GM23338 (cell line): ENCODE results near the gene ADAM10. TPM values are rescaled to one million over a fixed set of nuclear protein-coding genes. Genes with fewer than 3 reads are reported as not detected.

Experiments
- ATAC-seq: fragments of 200-7000 bp; cut with Tn5 transposase; 3 replicates; pipeline ENCODE4 v1.9.1; 2020
- DNase-seq: peaks from one replicate; pipeline ENCODE4 v3.0.0-alpha.2; 2015; ENCODE audit warnings: low spot score
- H2AFZ ChIP-seq: fragments of 200-600 bp; sonication (generic); 2 replicates; pipeline ENCODE4 v1.8.0; 2016; ENCODE audit warnings: antibody characterized with exemption, mild to moderate bottlenecking, moderate library complexity
- H3F3A ChIP-seq: fragments of 200-600 bp; sonication (generic); replicated peaks from 2 replicates; pipeline ENCODE4 v1.8.0; 2017; ENCODE audit warnings: antibody characterized with exemption, mixed run types, low read depth
- H3K27ac ChIP-seq: fragments of 200-600 bp; sonication (generic); 2 replicates; pipeline ENCODE4 v1.6.1; 2016; ENCODE audit warnings: low read depth
- H3K27me3 ChIP-seq: fragments of 200-600 bp; sonication (generic); 2 replicates; pipeline ENCODE4 v1.8.0; 2016; ENCODE audit warnings: mild to moderate bottlenecking, mixed run types, moderate library complexity; ENCODE audit not compliant: insufficient read depth
- H3K36me3 ChIP-seq: fragments of 200-600 bp; sonication (generic); 2 replicates; pipeline ENCODE4 v1.8.0; 2016; ENCODE audit warnings: mild to moderate bottlenecking; ENCODE audit not compliant: insufficient read depth
- H3K4me1 ChIP-seq: fragments of 200-600 bp; sonication (generic); 2 replicates; pipeline ENCODE4 v1.8.0; 2016; ENCODE audit warnings: mild to moderate bottlenecking, moderate library complexity; ENCODE audit not compliant: insufficient read depth
- H3K4me2 ChIP-seq: fragments of 200-600 bp; sonication (generic); 2 replicates; pipeline ENCODE4 v1.7.1; 2017; ENCODE audit warnings: mixed run types
- H3K4me3 ChIP-seq: fragments of 200-600 bp; sonication (generic); 2 replicates; pipeline ENCODE4 v1.6.1; 2016; ENCODE audit warnings: mixed run types
- H3K79me2 ChIP-seq: fragments of 200-600 bp; sonication (generic); replicated peaks from 2 replicates; pipeline ENCODE4 v1.8.0; 2017; ENCODE audit warnings: mild to moderate bottlenecking; ENCODE audit not compliant: insufficient read depth
- H3K9me2 ChIP-seq: fragments of 200-600 bp; sonication (generic); 2 replicates; pipeline ENCODE4 v1.8.0; 2017; ENCODE audit not compliant: insufficient read depth
- H4K20me1 ChIP-seq: fragments of 200-600 bp; sonication (generic); replicated peaks from 2 replicates; pipeline ENCODE4 v1.8.0; 2017; ENCODE audit warnings: mild to moderate bottlenecking; ENCODE audit not compliant: insufficient read depth
- H3K27ac Mint-ChIP-seq: 2 replicates; pipeline ENCODE4 v1.8.0; 2020; ENCODE audit warnings: inconsistent platforms, mild to moderate bottlenecking, moderate library complexity, mixed read lengths
- H3K27me3 Mint-ChIP-seq: 3 replicates; pipeline ENCODE4 v1.8.0; 2022; ENCODE audit warnings: low read depth, mild to moderate bottlenecking, moderate library complexity, mixed read lengths, inconsistent platforms; ENCODE audit not compliant: insufficient read depth, poor library complexity
- H3K36me3 Mint-ChIP-seq: 3 replicates; pipeline ENCODE4 v1.8.0; 2021; ENCODE audit warnings: low read depth, mild to moderate bottlenecking, inconsistent platforms, moderate library complexity, mixed read lengths
- H3K4me1 Mint-ChIP-seq: 3 replicates; pipeline ENCODE4 v1.8.0; 2020; ENCODE audit warnings: mild to moderate bottlenecking, inconsistent platforms, mixed read lengths
- H3K4me3 Mint-ChIP-seq: 3 replicates; pipeline ENCODE4 v1.8.0; 2021; ENCODE audit warnings: moderate library complexity, mild to moderate bottlenecking, inconsistent platforms, mixed read lengths
- H3K9me3 Mint-ChIP-seq: 3 replicates; pipeline ENCODE4 v1.8.0; 2020; ENCODE audit warnings: moderate library complexity, mild to moderate bottlenecking, inconsistent platforms, mixed read lengths
- CREB1 ChIP-seq: fragments of 250-450 bp; sonication (Bioruptor Pico); IDR thresholded peaks from 2 replicates; pipeline ENCODE4 v1.5.0; 2020; ENCODE audit warnings: low read depth, mild to moderate bottlenecking, moderate library complexity
- CTCF ChIP-seq, 2 experiments: fragments of 200-600 bp in 1 of 2; sonication (generic) in 1 of 2; conservative IDR thresholded peaks; 2 replicates each; pipeline versions ENCODE4 v1.5.1 to v1.6.1; 2016 to 2017; ENCODE audit warnings: antibody characterized with exemption in 2 of 2, low read depth in 2 of 2, mild to moderate bottlenecking in 2 of 2, moderate library complexity in 1 of 2
- EZH2 ChIP-seq: fragments of 200-600 bp; sonication (generic); IDR thresholded peaks from one replicate; pipeline ENCODE4 v1.8.0; 2017; ENCODE audit warnings: antibody characterized with exemption, mild to moderate bottlenecking, low read depth; ENCODE audit not compliant: unreplicated experiment
- EZH2phosphoT487 ChIP-seq: fragments of 200-600 bp; sonication (generic); IDR thresholded peaks from one replicate; pipeline ENCODE4 v1.8.1; 2018; ENCODE audit warnings: antibody characterized with exemption; ENCODE audit not compliant: unreplicated experiment
- REST ChIP-seq: IDR thresholded peaks from one replicate; pipeline ENCODE4 v1.6.1; 2018; ENCODE audit warnings: antibody characterized with exemption; ENCODE audit not compliant: unreplicated experiment
- STAT1 ChIP-seq: IDR thresholded peaks from one replicate; pipeline ENCODE4 v1.6.1; 2016; ENCODE audit warnings: antibody characterized with exemption; ENCODE audit not compliant: unreplicated experiment
- ZNF114 ChIP-seq: fragments of 250-450 bp; sonication (Bioruptor Pico); IDR thresholded peaks from 2 replicates; pipeline ENCODE4 v1.5.0; 2020; ENCODE audit warnings: mild to moderate bottlenecking, moderate library complexity
- ZNF331 ChIP-seq: fragments of 250-450 bp; sonication (Bioruptor Pico); IDR thresholded peaks from 2 replicates; pipeline ENCODE4 v1.5.0; 2020; ENCODE audit warnings: low read depth, mild to moderate bottlenecking, moderate library complexity
- ZNF462 ChIP-seq: fragments of 250-450 bp; sonication (Bioruptor Pico); IDR thresholded peaks from 2 replicates; pipeline ENCODE4 v1.5.0; 2020; ENCODE audit warnings: mild to moderate bottlenecking, moderate library complexity
- polyA plus RNA-seq: library from polyadenylated mRNA; unstranded; fragments of >200 nt; fragmentation: Nextera tagmentation; extraction: Ambion mirVana; gene quantifications from 2 replicates; pipeline ENCODE4 v1.2.1, GENCODE V29; 2016
- total RNA-seq: library from RNA; depleted of rRNA; stranded (reverse); fragments of >200 nt; shearing (Covaris generic); gene quantifications from 2 replicates; pipeline ENCODE4 v1.2.3, GENCODE V29; 2014

ADAM10 gene
- total and polyA plus RNA-seq, 2 experiments from 2014 or later, result 25.0 to 114 TPM

GRCh38 chr15:58608711-58609110, 140.8 kb downstream of the ADAM10 start:
- Histone ChIP-seq H3K36me3 (peaks cover 2% of the 10 kb centered on the region; the same call in 1 of the 2 replicates), H3K4me3 (no peak overlapping the region), H3K27me3 (no peaks in the 10 kb centered on the region), H3K79me2 (no peaks in the 10 kb centered on the region), H3K9me2 (no peaks in the 10 kb centered on the region), H3F3A (no peaks in the 10 kb centered on the region), H4K20me1 (no peaks in the 10 kb centered on the region), H2AFZ (no peak overlapping the region), H3K27ac (no peak overlapping the region), H3K4me2 (no peak overlapping the region), H3K4me1 (no peaks in the 10 kb centered on the region)
- ATAC-seq (no peak), DNase-seq (no peak)
- Mint-ChIP-seq H3K4me1 (peaks cover 4% of the 10 kb centered on the region; the same call in 2 of the 3 replicates), H3K9me3 (no peaks in the 10 kb centered on the region; the same call in 2 of the 3 replicates), H3K27me3 (no peaks in the 10 kb centered on the region), H3K27ac (no peak overlapping the region), H3K36me3 (peaks cover 12% of the 10 kb centered on the region), H3K4me3 (no peak overlapping the region)
- no peak for TF ChIP-seq STAT1
- TF ChIP-seq ZNF331 (CRISPR knock-in tag), result no peak
- TF ChIP-seq EZH2, result no peak
- TF ChIP-seq ZNF462 (CRISPR knock-in tag), result no peak
- no peak for TF ChIP-seq EZH2phosphoT487
- no peak for TF ChIP-seq REST
- no peak for TF ChIP-seq ZNF114 (CRISPR knock-in tag)
- no peak for TF ChIP-seq CREB1
- TF ChIP-seq CTCF (conservative IDR thresholded peaks at IDR 0.05; ENCODE audit: low read depth in 2 of 2), result no peak
